ENCODE results near the gene FARSB.
"Not testable (repeated sequence)": the region's sequence is repeated elsewhere in the genome, so short reads cannot be mapped to it uniquely, and the experiment has no call there.

The FARSB gene

GRCh38 chr2:222609381-222609780 lies 46.5 kb downstream of the FARSB start:
- no peak for DNase-seq (ENCODE audit: low read depth in 2 of 2, low spot score in 1 of 2)

- no peak for DNase-seq (ENCODE audit: low read depth in 2 of 2, low spot score in 1 of 2)
These were observed 47.8 kb downstream of the FARSB start for GRCh38 chr2:222608081-222608480.

- DNase-seq (ENCODE audit: low read depth in 2 of 2, low spot score in 1 of 2), result no peak
These were observed 49.6 kb downstream of the FARSB start for GRCh38 chr2:222606306-222606705.

GRCh38 chr2:222604749-222605515 lies 51.0 kb downstream of the FARSB start:
- DNase-seq (ENCODE audit: low read depth in 2 of 2, low spot score in 1 of 2), result no peak

- DNase-seq (ENCODE audit: low read depth in 2 of 2, low spot score in 1 of 2), result no peak
These were observed 52.4 kb downstream of the FARSB start for GRCh38 chr2:222603501-222603900.

GRCh38 chr2:222598611-222599010 lies 57.3 kb downstream of the FARSB start:
- DNase-seq (ENCODE audit: low read depth in 2 of 2, low spot score in 1 of 2), result no peak

GRCh38 chr2:222595581-222595980 lies 60.3 kb downstream of the FARSB start:
- no peak for DNase-seq (ENCODE audit: low read depth in 2 of 2, low spot score in 1 of 2)

- no peak for DNase-seq (ENCODE audit: low read depth in 2 of 2, low spot score in 1 of 2)
These were observed 61.2 kb downstream of the FARSB start for GRCh38 chr2:222594679-222595078.

- DNase-seq (ENCODE audit: low read depth in 2 of 2, low spot score in 1 of 2), result no peak
These were observed 63.7 kb downstream of the FARSB start for GRCh38 chr2:222592176-222592575.

GRCh38 chr2:222591661-222592060 lies 64.2 kb downstream of the FARSB start:
- DNase-seq (ENCODE audit: low read depth in 2 of 2, low spot score in 1 of 2), result no peak

GRCh38 chr2:222584589-222584988 lies 71.3 kb downstream of the FARSB start:
- not testable (repeated sequence) for DNase-seq (ENCODE audit: low read depth in 2 of 2, low spot score in 1 of 2)

GRCh38 chr2:222582928-222583327 lies 73.0 kb downstream of the FARSB start:
- no peak for DNase-seq (ENCODE audit: low read depth in 2 of 2, low spot score in 1 of 2)

GRCh38 chr2:222577341-222577740 lies 78.6 kb downstream of the FARSB start:
- no peak for DNase-seq (ENCODE audit: low read depth in 2 of 2, low spot score in 1 of 2)

GRCh38 chr2:222576171-222577081 lies 79.5 kb downstream of the FARSB start:
- DNase-seq (ENCODE audit: low read depth in 2 of 2, low spot score in 1 of 2), result no peak

- no peak for DNase-seq (ENCODE audit: low read depth in 2 of 2, low spot score in 1 of 2)
These were observed 80.3 kb downstream of the FARSB start for GRCh38 chr2:222575618-222576017.

GRCh38 chr2:222572751-222573174 lies 83.1 kb downstream of the FARSB start:
- DNase-seq (ENCODE audit: low read depth in 2 of 2, low spot score in 1 of 2), result no peak

GRCh38 chr2:222572264-222572721 lies 83.6 kb downstream of the FARSB start:
- DNase-seq (ENCODE audit: low read depth in 2 of 2, low spot score in 1 of 2), result no peak

GRCh38 chr2:222569826-222570225 lies 86.1 kb downstream of the FARSB start:
- DNase-seq (ENCODE audit: low read depth in 2 of 2, low spot score in 1 of 2), result no peak

- DNase-seq (ENCODE audit: low read depth in 2 of 2, low spot score in 1 of 2), result no peak
These were observed 87.0 kb downstream of the FARSB start for GRCh38 chr2:222568865-222569264.

- DNase-seq (ENCODE audit: low read depth in 2 of 2, low spot score in 1 of 2), result no peak
These were observed 89.7 kb downstream of the FARSB start for GRCh38 chr2:222566229-222566628.

- DNase-seq (ENCODE audit: low read depth in 2 of 2, low spot score in 1 of 2), result no peak
These were observed 92.0 kb downstream of the FARSB start for GRCh38 chr2:222563936-222564335.

GRCh38 chr2:222563106-222563718 lies 92.7 kb downstream of the FARSB start:
- no peak for DNase-seq (ENCODE audit: low read depth in 2 of 2, low spot score in 1 of 2)

All from stimulated activated CD8-positive, alpha-beta memory T cell treated with anti-CD3 and anti-CD28 coated beads, Interleukin-4, amount 100 ng/mL, for 4 hours (primary cell).